SJSA1 (cell line): ENCODE measurements around the gene AADAC. TPM values are rescaled to one million over a fixed set of nuclear protein-coding genes. Genes with fewer than 3 reads are reported as not detected.
"Not testable (repeated sequence)": the region's sequence is repeated elsewhere in the genome, so short reads cannot be mapped to it uniquely, and the experiment has no call there.

Source experiments
- DNase-seq, 2 experiments: peaks; one replicate each; pipeline ENCODE4 v3.0.0-alpha.2; 2015 to 2020; ENCODE audit warnings: low spot score in 2 of 2, low read depth in 1 of 2
- H3K27ac ChIP-seq: fragments of 250-450 bp; sonication (Bioruptor Pico); 2 replicates; pipeline ENCODE4 v1.5.1; 2020; ENCODE audit warnings: mild to moderate bottlenecking, moderate library complexity
- H3K27me3 ChIP-seq: fragments of 250-450 bp; sonication (Bioruptor Pico); replicated peaks from 2 replicates; pipeline ENCODE4 v1.5.1; 2020; ENCODE audit warnings: mild to moderate bottlenecking, moderate library complexity
- H3K36me3 ChIP-seq: fragments of 250-450 bp; sonication (Bioruptor Pico); 2 replicates; pipeline ENCODE4 v1.5.1; 2020; ENCODE audit warnings: mild to moderate bottlenecking
- H3K4me1 ChIP-seq: fragments of 250-450 bp; sonication (Bioruptor Pico); replicated peaks from 2 replicates; pipeline ENCODE4 v1.6.1; 2021; ENCODE audit warnings: mild to moderate bottlenecking
- H3K4me3 ChIP-seq: fragments of 250-450 bp; sonication (Bioruptor Pico); 2 replicates; pipeline ENCODE4 v1.5.1; 2020; ENCODE audit warnings: mild to moderate bottlenecking
- H3K9me3 ChIP-seq: fragments of 250-450 bp; sonication (Bioruptor Pico); replicated peaks from 2 replicates; pipeline ENCODE4 v1.5.1; 2020; ENCODE audit warnings: mild to moderate bottlenecking
- total RNA-seq: library from RNA; depleted of rRNA; stranded (reverse); fragments of >200 nt; shearing (Covaris generic); gene quantifications from 2 replicates; pipeline ENCODE4 v1.2.3, GENCODE V29; 2014

Gene AADAC
- total RNA-seq, 1 experiment from 2014 or later = 0.34 TPM

DNA sequence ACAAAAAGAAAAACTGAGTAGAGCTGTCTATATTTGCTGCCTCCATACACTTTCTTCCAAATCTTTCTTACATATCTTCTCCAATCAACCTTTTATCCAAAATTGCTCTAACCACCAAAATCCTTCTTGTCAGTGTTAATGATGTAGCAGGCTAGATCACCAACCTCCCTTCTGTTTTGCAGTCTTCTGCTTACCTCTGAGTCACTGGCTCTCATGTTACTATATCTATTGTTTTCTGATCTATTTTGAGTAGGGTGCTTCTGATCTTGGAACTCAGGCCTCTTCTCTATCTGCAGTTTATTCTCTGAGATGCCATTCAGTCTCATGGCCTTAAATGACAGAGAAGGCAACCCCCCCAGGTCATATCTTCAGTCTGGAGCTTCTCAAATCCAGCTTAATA is 26.3 kb upstream of the AADAC start:
- DNase-seq = peak in 1 of 2 experiments; percentile 16
- Histone ChIP-seq H3K27ac (no peak overlapping the region), H3K9me3 (no peaks in the 10 kb centered on the region), H3K4me3 (no peak overlapping the region), H3K27me3 (no peaks in the 10 kb centered on the region), H3K4me1 (peaks cover 12% of the 10 kb centered on the region), H3K36me3 (no peaks in the 10 kb centered on the region)

DNA sequence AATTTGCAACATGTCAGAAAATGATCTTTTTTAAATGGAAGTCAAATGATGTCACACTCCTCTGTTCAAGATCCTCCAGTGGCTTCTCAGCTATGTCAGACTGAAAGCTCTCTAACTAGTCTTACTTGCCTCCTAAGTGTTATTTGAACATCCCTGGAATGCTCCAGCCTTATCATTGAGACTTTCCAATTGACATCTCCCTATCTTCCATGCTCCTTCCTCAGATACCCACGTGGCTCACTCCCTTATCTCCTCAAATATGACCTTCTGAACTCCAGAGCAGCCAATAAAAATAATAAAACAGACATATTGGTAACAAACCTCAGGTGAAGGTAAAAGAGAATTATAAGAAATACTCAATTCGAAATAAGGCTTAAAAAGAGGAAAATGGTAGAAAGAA is 25.5 kb upstream of the AADAC start:
- Histone ChIP-seq H3K27ac (no peak overlapping the region), H3K36me3 (no peaks in the 10 kb centered on the region), H3K4me1 (peaks cover 13% of the 10 kb centered on the region), H3K4me3 (no peak overlapping the region), H3K9me3 (no peaks in the 10 kb centered on the region), H3K27me3 (no peaks in the 10 kb centered on the region)
- no peak for DNase-seq

DNA sequence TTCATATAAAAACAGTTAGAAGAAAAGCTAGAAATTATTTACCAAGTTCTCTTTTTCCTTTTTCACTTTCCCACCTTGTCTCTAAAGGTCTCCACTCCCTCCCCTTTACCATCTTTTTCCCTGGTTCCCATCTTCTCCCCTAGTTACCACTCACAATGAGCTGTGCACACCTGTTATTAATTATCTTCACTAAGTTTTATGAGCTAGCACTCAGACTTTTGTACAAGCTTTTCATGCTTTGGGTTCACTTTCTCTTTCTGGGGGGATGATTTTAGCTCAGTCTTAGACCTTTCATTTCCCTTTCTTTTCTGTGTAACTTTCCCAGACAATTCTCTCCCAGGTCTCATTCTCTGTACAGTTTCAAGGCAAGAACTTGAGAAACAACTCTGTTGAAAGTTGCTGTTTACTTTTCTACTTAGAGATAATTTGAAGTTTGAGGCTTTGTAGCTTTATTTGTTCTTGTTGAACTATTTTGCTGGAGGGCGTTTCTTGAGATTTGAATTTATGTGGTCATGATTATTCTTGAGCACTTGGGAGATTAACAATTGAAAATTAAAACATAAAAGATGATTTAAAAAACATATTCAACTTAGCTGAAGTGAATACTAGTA is 24.0 kb upstream of the AADAC start:
- H3K27me3 ChIP-seq = no peaks in the 10 kb centered on the region
- no peak overlapping the region for H3K27ac ChIP-seq
- H3K36me3 ChIP-seq = no peaks in the 10 kb centered on the region
- H3K9me3 ChIP-seq = no peaks in the 10 kb centered on the region
- H3K4me3 ChIP-seq = no peak overlapping the region
- no peak for DNase-seq
- peaks cover 27% of the 10 kb centered on the region for H3K4me1 ChIP-seq

DNA sequence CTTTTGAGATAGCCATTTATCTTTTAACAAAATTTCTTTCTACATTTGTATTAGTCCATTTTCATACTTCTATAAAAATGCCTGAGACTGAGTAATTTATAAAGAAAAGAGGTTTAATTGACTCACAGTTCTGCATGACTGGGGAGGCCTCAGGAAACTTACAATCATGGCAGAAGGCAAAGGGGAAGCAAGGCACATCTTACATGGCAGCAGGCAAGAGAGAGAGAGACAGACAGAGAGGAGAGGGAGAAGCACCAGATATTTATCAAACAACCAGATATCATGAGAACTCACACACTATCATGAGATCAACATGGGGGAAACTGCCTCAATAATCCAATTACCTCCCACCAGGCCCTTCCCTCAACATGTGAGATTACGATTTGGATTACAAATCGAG is 23.2 kb upstream of the AADAC start:
- not testable (repeated sequence) for H3K4me3 ChIP-seq, H3K36me3 ChIP-seq, H3K9me3 ChIP-seq, H3K27me3 ChIP-seq, H3K27ac ChIP-seq, DNase-seq
- peaks cover 33% of the 10 kb centered on the region for H3K4me1 ChIP-seq

DNA sequence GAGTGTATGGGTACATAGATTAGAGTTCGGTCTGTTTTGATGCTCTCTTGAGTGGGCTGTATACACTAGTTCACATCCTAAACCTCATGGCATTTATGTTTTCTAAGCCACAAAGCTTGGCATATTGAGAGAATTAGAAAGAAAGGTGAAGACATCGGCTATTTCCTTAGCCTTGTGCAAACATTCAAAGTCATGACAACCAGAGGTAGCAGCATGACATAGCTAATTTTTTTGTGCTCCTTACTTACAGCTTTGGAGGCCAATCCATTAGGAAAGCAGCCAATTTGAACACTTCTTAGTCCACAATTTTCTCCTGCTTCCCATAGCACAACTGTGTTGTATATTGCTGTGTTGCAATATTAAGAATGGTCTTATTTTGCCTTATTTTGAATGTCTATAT is 21.5 kb upstream of the AADAC start:
- Histone ChIP-seq H3K4me1 (peaks cover 33% of the 10 kb centered on the region), H3K27me3 (no peaks in the 10 kb centered on the region), H3K9me3 (no peaks in the 10 kb centered on the region), H3K4me3 (no peak overlapping the region), H3K27ac (no peak overlapping the region), H3K36me3 (no peaks in the 10 kb centered on the region)
- DNase-seq = no peak

DNA sequence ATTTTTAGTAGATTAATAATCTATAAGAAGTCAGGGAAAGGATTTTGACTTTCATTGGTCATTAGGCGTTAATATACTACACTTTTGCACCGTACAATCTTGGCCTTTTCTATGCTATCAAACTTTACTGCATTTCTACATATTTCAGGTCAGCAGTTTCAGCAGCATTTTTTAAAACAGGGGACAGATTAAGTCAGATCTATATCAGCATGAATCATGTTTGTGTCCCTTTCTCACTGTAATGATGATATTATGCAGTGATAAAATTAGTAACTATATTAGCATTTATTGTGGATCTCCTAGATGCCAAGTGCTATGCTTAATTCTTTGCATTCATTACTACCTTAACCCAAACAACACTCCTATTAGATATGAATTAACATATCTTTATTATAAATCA is 20.3 kb upstream of the AADAC start:
- Histone ChIP-seq H3K27ac (no peak overlapping the region), H3K4me1 (peaks cover 23% of the 10 kb centered on the region), H3K4me3 (no peak overlapping the region), H3K27me3 (no peaks in the 10 kb centered on the region), H3K36me3 (no peaks in the 10 kb centered on the region), H3K9me3 (no peaks in the 10 kb centered on the region)
- DNase-seq = no peak

DNA sequence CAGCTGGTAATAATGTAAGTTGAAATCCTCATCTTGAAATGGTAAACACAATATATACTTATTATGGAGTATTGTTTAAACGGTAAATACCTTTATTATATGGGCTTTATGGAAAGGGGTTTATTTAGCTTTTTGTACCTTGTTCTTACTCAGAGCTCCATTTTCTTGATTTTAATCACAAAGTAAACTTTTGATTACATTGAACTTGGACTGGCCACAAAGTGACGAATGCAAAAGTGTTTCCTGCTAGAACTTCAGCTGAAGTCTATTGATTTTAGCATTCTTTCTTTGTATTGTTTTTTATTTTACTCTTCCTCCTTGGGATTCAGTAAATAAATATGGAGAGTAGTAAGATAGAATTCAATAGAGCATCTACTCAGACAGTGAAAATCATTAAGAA is 19.8 kb upstream of the AADAC start:
- no peak overlapping the region for H3K27ac ChIP-seq
- no peaks in the 10 kb centered on the region for H3K9me3 ChIP-seq
- H3K36me3 ChIP-seq = no peaks in the 10 kb centered on the region
- no peaks in the 10 kb centered on the region for H3K27me3 ChIP-seq
- peaks cover 23% of the 10 kb centered on the region for H3K4me1 ChIP-seq
- DNase-seq = no peak
- no peak overlapping the region for H3K4me3 ChIP-seq

DNA sequence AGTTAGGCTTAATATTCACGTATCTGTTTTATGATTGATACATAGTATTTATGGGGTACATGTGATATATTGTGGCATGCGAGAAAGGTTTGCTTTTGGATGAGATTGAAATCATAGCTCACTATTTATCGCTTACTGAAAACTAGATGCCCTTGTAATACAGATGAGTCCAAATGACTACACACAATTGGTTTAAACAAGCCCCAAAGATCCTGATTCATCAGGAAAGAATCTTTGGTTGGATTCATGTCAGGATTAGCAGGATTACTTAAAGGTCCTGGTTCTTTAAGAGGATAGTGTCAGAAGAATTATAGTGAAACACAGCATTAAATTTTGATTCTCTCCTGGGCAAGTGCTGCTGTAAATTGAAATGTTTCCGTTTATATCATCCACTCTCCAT is 18.6 kb upstream of the AADAC start:
- no peaks in the 10 kb centered on the region for H3K27me3 ChIP-seq
- H3K27ac ChIP-seq = no peak overlapping the region
- no peaks in the 10 kb centered on the region for H3K9me3 ChIP-seq
- peaks cover 20% of the 10 kb centered on the region for H3K4me1 ChIP-seq
- no peaks in the 10 kb centered on the region for H3K36me3 ChIP-seq
- H3K4me3 ChIP-seq = no peak overlapping the region
- DNase-seq = peak in 1 of 2 experiments; percentile 41

DNA sequence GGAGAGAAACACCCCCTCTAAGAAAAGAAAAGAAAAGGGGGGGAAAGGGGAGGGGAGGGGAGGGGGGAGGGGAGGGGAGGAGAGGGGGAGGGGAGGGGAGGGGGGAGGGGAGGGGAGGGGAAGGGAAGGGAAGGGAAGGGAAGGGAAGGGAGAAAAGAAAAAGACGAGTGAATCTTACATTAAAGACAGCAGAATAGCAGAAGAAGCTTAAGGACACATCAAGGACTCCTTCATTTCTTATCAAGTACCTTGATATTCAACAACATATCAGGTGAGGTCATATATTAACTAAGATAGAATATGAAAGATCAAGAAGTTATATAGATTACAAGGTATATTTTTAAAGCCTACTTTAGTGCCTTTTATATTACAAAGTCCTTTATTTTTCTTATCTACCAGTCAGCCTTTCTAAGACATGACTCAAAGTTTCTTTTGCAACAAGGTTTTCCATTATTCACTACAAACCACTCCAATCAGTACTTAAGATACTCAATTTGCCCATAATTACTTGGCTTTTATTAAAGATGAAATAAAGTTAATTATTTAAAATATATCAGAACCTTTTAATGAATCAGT is 17.7 kb upstream of the AADAC start:
- no peaks in the 10 kb centered on the region for H3K9me3 ChIP-seq
- no peak for DNase-seq
- no peak overlapping the region for H3K27ac ChIP-seq

DNA sequence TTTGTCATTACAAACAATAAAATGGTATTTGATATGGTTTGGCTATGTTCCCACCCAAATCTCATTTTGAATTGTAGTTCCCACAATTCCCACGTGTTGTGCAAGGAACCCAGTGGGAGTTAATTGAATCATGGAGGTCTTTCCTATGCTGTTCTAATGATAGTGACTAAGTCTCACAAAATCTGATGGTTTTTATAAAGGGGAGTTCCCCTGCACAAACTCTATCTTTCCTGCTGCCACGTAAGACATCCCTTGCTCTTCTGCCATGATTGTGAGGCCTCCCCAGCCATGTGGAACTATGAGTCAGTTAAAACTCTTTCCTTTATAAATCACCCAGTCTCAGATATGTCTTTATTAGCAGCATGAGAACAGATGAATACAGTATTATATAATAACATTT is 15.4 kb upstream of the AADAC start:
- Histone ChIP-seq H3K4me1 (peaks cover 19% of the 10 kb centered on the region), H3K9me3 (no peaks in the 10 kb centered on the region), H3K4me3 (no peak overlapping the region), H3K36me3 (no peaks in the 10 kb centered on the region), H3K27ac (no peak overlapping the region), H3K27me3 (no peaks in the 10 kb centered on the region)
- no peak for DNase-seq

More for the DNA sequence above, 17.7 kb upstream of the AADAC start:
- Histone ChIP-seq H3K4me3 (no peak overlapping the region), H3K4me1 (peaks cover 20% of the 10 kb centered on the region), H3K36me3 (no peaks in the 10 kb centered on the region), H3K27me3 (no peaks in the 10 kb centered on the region)

DNA sequence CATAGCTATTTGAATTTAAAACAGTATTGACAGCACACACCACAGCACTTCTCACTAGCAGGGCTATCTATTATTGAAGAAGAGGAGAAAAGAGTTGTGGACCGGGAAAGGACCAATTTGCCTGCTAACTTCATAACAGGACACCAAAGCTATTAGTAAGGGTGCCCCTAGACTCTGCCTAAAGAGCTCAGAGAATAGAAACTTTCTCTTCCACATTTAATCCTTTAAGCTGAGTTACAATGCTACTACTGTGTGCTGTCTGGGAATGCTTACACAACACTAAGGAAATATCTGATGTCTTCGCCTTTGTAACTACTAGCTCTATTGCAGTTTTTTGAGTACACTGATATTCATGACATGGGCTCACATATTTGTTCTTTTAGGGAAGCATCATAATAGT is 13.5 kb upstream of the AADAC start:
- Histone ChIP-seq H3K36me3 (no peaks in the 10 kb centered on the region), H3K27me3 (no peaks in the 10 kb centered on the region), H3K4me3 (no peak overlapping the region), H3K27ac (no peak overlapping the region), H3K4me1 (peaks cover 2% of the 10 kb centered on the region), H3K9me3 (no peaks in the 10 kb centered on the region)
- DNase-seq = no peak

DNA sequence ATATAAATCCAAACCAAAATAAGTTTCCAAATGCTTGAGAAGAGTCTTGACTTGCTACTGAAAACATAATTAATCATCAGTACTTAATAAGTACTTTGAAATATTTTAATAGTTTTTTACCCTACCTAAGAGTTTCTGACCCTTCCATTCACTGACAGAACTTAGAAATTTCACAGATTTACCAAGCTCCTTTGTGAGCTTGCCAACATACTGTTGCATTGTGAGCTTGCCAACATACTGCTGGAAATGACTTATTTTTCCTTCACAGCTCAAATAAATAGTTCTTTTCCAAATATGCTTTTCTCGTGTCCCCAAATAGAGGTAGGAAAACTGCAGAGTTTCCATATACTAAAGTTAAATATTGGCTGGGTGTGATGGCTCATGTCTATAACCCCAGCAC is 9.6 kb upstream of the AADAC start:
- no peaks in the 10 kb centered on the region for H3K36me3 ChIP-seq
- no peak overlapping the region for H3K27ac ChIP-seq
- H3K4me1 ChIP-seq = no peaks in the 10 kb centered on the region
- no peak overlapping the region for H3K4me3 ChIP-seq
- DNase-seq = no peak
- H3K27me3 ChIP-seq = no peaks in the 10 kb centered on the region
- no peaks in the 10 kb centered on the region for H3K9me3 ChIP-seq

DNA sequence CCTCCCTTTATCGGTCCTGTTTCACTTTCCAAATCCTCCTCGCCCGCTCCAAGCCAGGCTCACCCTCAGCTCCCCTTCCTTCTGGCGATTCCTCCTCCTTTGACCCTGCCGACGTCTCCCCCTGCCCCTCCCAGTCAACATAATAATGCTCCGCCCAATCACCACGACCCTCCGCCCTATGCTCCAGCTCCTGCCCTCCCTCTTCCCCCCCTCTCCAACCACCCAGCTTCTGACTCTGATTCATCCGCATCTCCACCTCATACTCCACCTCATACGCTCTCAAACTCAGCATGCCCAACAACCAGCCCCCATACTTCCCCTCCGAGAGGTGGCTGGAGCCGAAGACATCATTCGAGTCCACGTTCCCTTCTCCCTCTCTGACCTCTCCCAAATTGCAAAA is 7.1 kb upstream of the AADAC start:
- no peaks in the 10 kb centered on the region for H3K9me3 ChIP-seq
- no peak for DNase-seq
- H3K27ac ChIP-seq = no peak overlapping the region
- no peaks in the 10 kb centered on the region for H3K27me3 ChIP-seq
- H3K4me3 ChIP-seq = no peak overlapping the region
- no peaks in the 10 kb centered on the region for H3K4me1 ChIP-seq
- H3K36me3 ChIP-seq = no peaks in the 10 kb centered on the region

DNA sequence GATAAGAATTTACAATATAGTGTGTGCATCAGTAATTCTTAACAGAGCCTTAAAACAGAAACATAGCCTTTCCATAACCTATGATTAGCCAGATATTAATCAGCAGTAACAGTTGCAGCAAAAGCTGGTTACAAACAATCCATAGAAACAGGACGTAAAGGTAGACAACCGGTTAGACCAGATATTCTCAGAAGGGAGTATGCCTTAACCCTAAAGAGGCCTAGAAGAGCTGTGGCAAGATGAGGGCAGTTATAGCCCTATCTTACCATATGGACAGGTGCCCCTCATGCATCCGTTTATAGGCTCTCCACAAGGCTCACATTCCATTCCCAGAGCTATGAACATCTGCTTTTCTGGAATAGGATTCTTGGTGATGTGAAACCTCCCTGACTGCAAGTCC is 5.0 kb upstream of the AADAC start:
- H3K27me3 ChIP-seq, H3K9me3 ChIP-seq, DNase-seq, H3K4me3 ChIP-seq, H3K4me1 ChIP-seq, H3K27ac ChIP-seq, H3K36me3 ChIP-seq: not testable (repeated sequence)

DNA sequence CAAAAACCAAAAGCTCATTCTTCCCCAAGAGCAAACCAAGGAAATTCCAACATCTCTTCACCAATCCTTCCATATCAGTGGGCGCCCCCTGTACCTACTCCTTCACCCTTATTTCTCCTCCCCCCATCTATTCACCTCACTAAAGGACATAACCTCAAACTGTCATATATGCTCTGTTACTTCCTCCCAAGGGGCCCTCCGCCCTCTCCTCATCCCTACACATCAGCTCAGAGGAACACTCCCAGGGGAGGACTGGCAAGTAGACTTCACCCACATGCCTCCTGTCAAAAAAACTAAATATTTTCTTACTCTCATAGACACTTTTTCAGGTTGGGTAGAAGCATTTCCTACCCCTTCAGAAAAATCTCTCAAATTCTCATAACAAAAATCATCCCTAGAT is 2.4 kb upstream of the AADAC start:
- Histone ChIP-seq H3K27me3 (no peaks in the 10 kb centered on the region), H3K9me3 (no peaks in the 10 kb centered on the region), H3K4me3 (no peak overlapping the region)

More for the DNA sequence above, 2.4 kb upstream of the AADAC start:
- Histone ChIP-seq H3K36me3 (no peaks in the 10 kb centered on the region), H3K4me1 (peaks cover 7% of the 10 kb centered on the region), H3K27ac (no peak overlapping the region)
- no peak for DNase-seq
